HG02840 (cell line): ENCODE measurements around the gene NR1I2.
A peak's percentile ranks its signal among the peaks of the same experiment; 100 is the strongest.

Source experiments
- ATAC-seq: cut with Tn5 transposase; IDR thresholded peaks from one replicate; pipeline ENCODE4 v1.9.1; 2021; ENCODE audit warnings: mild to moderate bottlenecking, moderate library complexity, moderate number of reproducible peaks; ENCODE audit not compliant: unreplicated experiment, low FRiP score

Gene NR1I2

GRCh38 chr3:119778176-119778575, 3.7 kb upstream of the NR1I2 start:
- ATAC-seq: no peak

- no peak for ATAC-seq
Measured at GRCh38 chr3:119778811-119779210, 3.1 kb upstream of the NR1I2 start.

GRCh38 chr3:119779731-119780383, 2.0 kb upstream of the NR1I2 start:
- ATAC-seq: no peak

GRCh38 chr3:119782460-119782859, 559 bp downstream of the NR1I2 start:
- no peak for ATAC-seq

- no peak for ATAC-seq
Measured at GRCh38 chr3:119783255-119783654, 1.4 kb downstream of the NR1I2 start.

GRCh38 chr3:119783883-119784282, 2.0 kb downstream of the NR1I2 start:
- ATAC-seq: no peak

- ATAC-seq: no peak
Measured at GRCh38 chr3:119786409-119786808, 4.5 kb downstream of the NR1I2 start.

GRCh38 chr3:119790369-119790768, 8.5 kb downstream of the NR1I2 start:
- no peak for ATAC-seq

- no peak for ATAC-seq
Measured at GRCh38 chr3:119792270-119792669, 10.4 kb downstream of the NR1I2 start.

- no peak for ATAC-seq
Measured at GRCh38 chr3:119794401-119794800, 12.5 kb downstream of the NR1I2 start.

- no peak for ATAC-seq
Measured at GRCh38 chr3:119794971-119795612, 13.2 kb downstream of the NR1I2 start.

GRCh38 chr3:119795849-119796248, 13.9 kb downstream of the NR1I2 start:
- no peak for ATAC-seq

- ATAC-seq: no peak
Measured at GRCh38 chr3:119796368-119796767, 14.5 kb downstream of the NR1I2 start.

- no peak for ATAC-seq
Measured at GRCh38 chr3:119796785-119797184, 14.9 kb downstream of the NR1I2 start.

GRCh38 chr3:119800844-119801243, 18.9 kb downstream of the NR1I2 start:
- ATAC-seq: no peak

- no peak for ATAC-seq
Measured at GRCh38 chr3:119808244-119808643, 26.3 kb downstream of the NR1I2 start.

GRCh38 chr3:119808843-119809242, 26.9 kb downstream of the NR1I2 start:
- no peak for ATAC-seq

- ATAC-seq: peak; percentile 43
Measured at GRCh38 chr3:119809249-119810017, 27.5 kb downstream of the NR1I2 start.

GRCh38 chr3:119810018-119810435, 28.1 kb downstream of the NR1I2 start:
- peak; percentile 73 for ATAC-seq

GRCh38 chr3:119812491-119813058, 30.7 kb downstream of the NR1I2 start:
- no peak for ATAC-seq

GRCh38 chr3:119815716-119816115, 33.8 kb downstream of the NR1I2 start:
- ATAC-seq: no peak
